OCI-LY7 (cell line): ENCODE data around the gene OOSP1.

Experiments
- CTCF ChIP-seq: fragments of 200-600 bp; sonication (generic); conservative IDR thresholded peaks from 2 replicates; pipeline ENCODE4 v1.5.1; 2014; ENCODE audit warnings: mild to moderate bottlenecking, antibody characterized with exemption, low read length, moderate library complexity, mixed read lengths
- EZH2phosphoT487 ChIP-seq: fragments of 200-600 bp; sonication (generic); IDR thresholded peaks from 2 replicates; pipeline ENCODE4 v1.6.1; 2018; ENCODE audit warnings: low read depth, borderline replicate concordance, mild to moderate bottlenecking, mixed run types, antibody characterized with exemption, low read length, moderate library complexity, mixed read lengths

DNA sequence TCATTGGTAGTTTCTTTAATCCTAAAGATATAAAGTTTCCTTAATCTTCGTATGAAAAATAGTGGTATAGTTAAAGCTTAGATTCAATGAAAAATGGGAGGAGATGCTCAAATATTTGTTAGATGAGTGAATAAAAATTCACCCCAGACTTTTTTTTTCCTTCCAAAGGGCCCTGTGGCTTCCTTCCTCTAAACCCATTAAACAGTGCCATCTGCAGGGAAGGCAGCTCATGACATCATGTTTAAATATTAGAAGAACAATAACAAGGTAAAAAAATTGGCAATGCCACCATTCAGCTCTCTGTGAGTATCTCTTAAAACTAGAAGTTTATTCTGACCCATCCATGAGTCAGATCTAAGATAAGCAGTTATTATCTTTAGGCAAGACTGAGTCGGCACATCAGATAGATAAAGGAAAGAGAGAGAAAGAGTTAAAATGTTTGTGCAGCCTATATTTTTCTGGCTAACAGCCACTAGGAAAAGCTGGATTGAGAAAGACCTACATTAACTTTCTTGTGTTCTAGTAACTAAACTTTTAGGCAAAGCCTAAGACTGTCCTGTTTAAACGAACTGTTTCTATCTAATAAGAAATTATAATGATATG lies 19.1 kb upstream of the OOSP1 start:
- peak; percentile 88 for TF ChIP-seq CTCF
- no peak for TF ChIP-seq EZH2phosphoT487
